Renal pelvis (tissue), 12 donors: Measurements from ENCODE around the gene CDK6. TPM values are rescaled to one million over a fixed set of nuclear protein-coding genes. Genes with fewer than 3 reads are reported as not detected.
"Not testable (repeated sequence)": the region's sequence is repeated elsewhere in the genome, so short reads cannot be mapped to it uniquely, and the experiment has no call there.

Experiments used
- DNase-seq: peaks from one replicate; pipeline ENCODE4 v3.0.0-alpha.2; 2013
- long read RNA-seq, 16 experiments: transcript quantifications; one replicate each; lab custom pipeline, GENCODE V29; 2026
- polyA plus RNA-seq, 3 donors: library from polyadenylated mRNA; unstranded; fragments of 120-200 nt; gene quantifications; one replicate each; pipeline ENCODE4 v1.2.1, GENCODE V29; 2013; ENCODE audit not compliant: insufficient read length in 3 of 3

CDK6 gene
- polyA plus RNA-seq, result 10 to 100 TPM; 40.0 to 41.7 (median 40.3) TPM
- long read RNA-seq, donor 1, partial matches to known transcripts, result 0 of 1 reads
- long read RNA-seq, donor 1, other reads (novel, unspliced or antisense), result 0 of 1 reads
- long read RNA-seq, donor 2, partial matches to known transcripts, result 0 of 3 reads
- long read RNA-seq, donor 2, other reads (novel, unspliced or antisense), result 0 of 3 reads
- long read RNA-seq, donor 3, partial matches to known transcripts, result 7 of 10 reads
- long read RNA-seq, donor 3, other reads (novel, unspliced or antisense), result 0 of 10 reads
- long read RNA-seq, donor 4, partial matches to known transcripts, result 0 of 1 reads
- long read RNA-seq, donor 4, other reads (novel, unspliced or antisense), result 0 of 1 reads
- long read RNA-seq, donor 5, partial matches to known transcripts, result 0 of 3 reads
- long read RNA-seq, donor 5, other reads (novel, unspliced or antisense), result 0 of 3 reads
- long read RNA-seq, donor 6, transcript CDK6-202 (8 exons, 1,465 nt), result major isoform, 9 of 10 reads
- long read RNA-seq, donor 6, partial matches to known transcripts, result 0 of 10 reads
- long read RNA-seq, donor 6, other reads (novel, unspliced or antisense), result 0 of 10 reads
- long read RNA-seq, donor 7, full-length matches to known transcripts, result 5 of 5 reads
- long read RNA-seq, donor 7, partial matches to known transcripts, result 0 of 5 reads
- long read RNA-seq, donor 7, other reads (novel, unspliced or antisense), result 0 of 5 reads
- long read RNA-seq, donor 8, full-length matches to known transcripts, result 2 of 2 reads
- long read RNA-seq, donor 8, partial matches to known transcripts, result 0 of 2 reads
- long read RNA-seq, donor 8, other reads (novel, unspliced or antisense), result 0 of 2 reads
- long read RNA-seq, donor 9, full-length matches to known transcripts, result 8 of 8 reads
- long read RNA-seq, donor 9, partial matches to known transcripts, result 0 of 8 reads
- long read RNA-seq, donor 9, other reads (novel, unspliced or antisense), result 0 of 8 reads
- long read RNA-seq, donor 10, transcript CDK6-202 (8 exons, 1,465 nt), result major isoform, 6 of 7 reads
- long read RNA-seq, donor 10, partial matches to known transcripts, result 0 of 7 reads
- long read RNA-seq, donor 10, other reads (novel, unspliced or antisense), result 0 of 7 reads
- long read RNA-seq, donor 11, partial matches to known transcripts, result 0 of 5 reads
- long read RNA-seq, donor 11, other reads (novel, unspliced or antisense), result 0 of 5 reads
- long read RNA-seq, donor 12, transcript CDK6-202 (8 exons, 1,465 nt), result major isoform, 6 of 12 reads
- long read RNA-seq, donor 12, partial matches to known transcripts, result 5 of 12 reads
- long read RNA-seq, donor 12, other reads (novel, unspliced or antisense), result 0 of 12 reads
- long read RNA-seq, donor 13, partial matches to known transcripts, result 0 of 2 reads
- long read RNA-seq, donor 13, other reads (novel, unspliced or antisense), result 0 of 2 reads
- long read RNA-seq, donor 14, full-length matches to known transcripts, result 10 of 15 reads
- long read RNA-seq, donor 14, partial matches to known transcripts, result 5 of 15 reads
- long read RNA-seq, donor 14, other reads (novel, unspliced or antisense), result 0 of 15 reads
- long read RNA-seq, donor 15, partial matches to known transcripts, result 0 of 3 reads
- long read RNA-seq, donor 15, other reads (novel, unspliced or antisense), result 0 of 3 reads
- long read RNA-seq, donor 16, full-length matches to known transcripts, result 8 of 8 reads
- long read RNA-seq, donor 16, partial matches to known transcripts, result 0 of 8 reads
- long read RNA-seq, donor 16, other reads (novel, unspliced or antisense), result 0 of 8 reads

- DNase-seq, result peak; percentile 65
These were observed at the start of gene CDK6 for GRCh38 chr7:92836489-92836999. Gene CDK6, minus strand, starts transcription at chr7:92836573. Its CDS starts 3,250 bp downstream, at chr7:92833323.

- DNase-seq, result not testable (repeated sequence)
These were observed 49.7 kb upstream of the CDK6 start for GRCh38 chr7:92886039-92886438.

GRCh38 chr7:92884218-92884617 is 47.8 kb upstream of the CDK6 start:
- no peak for DNase-seq

- no peak for DNase-seq
These were observed 46.4 kb upstream of the CDK6 start for GRCh38 chr7:92882760-92883159.

GRCh38 chr7:92881091-92881485 is 44.7 kb upstream of the CDK6 start:
- no peak for DNase-seq

GRCh38 chr7:92880212-92881090 is 44.1 kb upstream of the CDK6 start:
- no peak for DNase-seq

- DNase-seq, result no peak
These were observed 41.0 kb upstream of the CDK6 start for GRCh38 chr7:92877367-92877766.

GRCh38 chr7:92876836-92877235 is 40.5 kb upstream of the CDK6 start:
- no peak for DNase-seq

- DNase-seq, result no peak
These were observed 39.3 kb upstream of the CDK6 start for GRCh38 chr7:92875719-92876118.

GRCh38 chr7:92875173-92875572 is 38.8 kb upstream of the CDK6 start:
- no peak for DNase-seq

GRCh38 chr7:92874567-92874966 is 38.2 kb upstream of the CDK6 start:
- no peak for DNase-seq

- peak; percentile 34 for DNase-seq
These were observed 37.4 kb upstream of the CDK6 start for GRCh38 chr7:92873776-92874175.

GRCh38 chr7:92872701-92873100 is 36.3 kb upstream of the CDK6 start:
- no peak for DNase-seq

GRCh38 chr7:92868683-92869293 is 32.4 kb upstream of the CDK6 start:
- DNase-seq, result no peak

- not testable (repeated sequence) for DNase-seq
These were observed 27.8 kb upstream of the CDK6 start for GRCh38 chr7:92864169-92864568.

GRCh38 chr7:92856436-92856835 is 20.1 kb upstream of the CDK6 start:
- DNase-seq, result no peak

GRCh38 chr7:92854501-92855238 is 18.3 kb upstream of the CDK6 start:
- DNase-seq, result no peak

GRCh38 chr7:92851732-92852131 is 15.4 kb upstream of the CDK6 start:
- no peak for DNase-seq
